ENCODE measurements around the gene PSRC1. TPM values are rescaled to one million over a fixed set of nuclear protein-coding genes. Genes with fewer than 3 reads are reported as not detected.
A peak's percentile ranks its signal among the peaks of the same experiment; 100 is the strongest.

The PSRC1 gene
- total RNA-seq, 1 donor from 2014 or later: 78.1 TPM

GRCh38 chr1:109262231-109263055 is 20.5 kb downstream of the PSRC1 start:
- H4K20me1 ChIP-seq (ENCODE audit: low read depth): peaks cover 2% of the 10 kb centered on the region
- Mint-ChIP-seq H3K4me1 (peaks cover 37% of the 10 kb centered on the region), H3K27ac (peak overlapping the region; percentile 60), H3K27me3 (ENCODE audit: insufficient read depth, low read depth) (peaks cover 8% of the 10 kb centered on the region), H3K9me3 (no peaks in the 10 kb centered on the region), H3K4me3 (no peak overlapping the region), H3K36me3 (peaks cover 20% of the 10 kb centered on the region)
- DNase-seq (ENCODE audit: low spot score): no peak
- peaks cover 23% of the 10 kb centered on the region for H3K4me1 ChIP-seq
- no peak overlapping the region for H3K4me2 ChIP-seq
- no peak overlapping the region for H3K9ac ChIP-seq
- H3K36me3 ChIP-seq: no peaks in the 10 kb centered on the region
- H3K27ac ChIP-seq: no peak overlapping the region
- peaks cover 20% of the 10 kb centered on the region for H3F3A ChIP-seq (ENCODE audit: low read depth)
- no peaks in the 10 kb centered on the region for H3K27me3 ChIP-seq
- H3K4me3 ChIP-seq: no peak overlapping the region
- no peak overlapping the region for H2AFZ ChIP-seq (replicated peaks)
- TF ChIP-seq EZH2phosphoT487 (IDR thresholded peaks at IDR 0.05) (no peak), EZH2 (IDR thresholded peaks at IDR 0.05) (no peak), CTCF (IDR thresholded peaks at IDR 0.05) (no peak)
- no peaks in the 10 kb centered on the region for H3K9me3 ChIP-seq (ENCODE audit: low read depth)
- peaks cover 7% of the 10 kb centered on the region for H3K79me2 ChIP-seq (ENCODE audit: low read depth)

GRCh38 chr1:109261578-109261977 is 21.4 kb downstream of the PSRC1 start:
- H3F3A ChIP-seq (ENCODE audit: low read depth): peaks cover 20% of the 10 kb centered on the region
- H3K4me3 Mint-ChIP-seq: peak overlapping the region; percentile 65
- no peak for DNase-seq (ENCODE audit: low spot score)
- H3K36me3 Mint-ChIP-seq: peaks cover 21% of the 10 kb centered on the region
- H3K9me3 ChIP-seq (ENCODE audit: low read depth): no peaks in the 10 kb centered on the region
- H4K20me1 ChIP-seq (ENCODE audit: low read depth): peaks cover 2% of the 10 kb centered on the region
- H3K4me3 ChIP-seq: no peak overlapping the region
- no peaks in the 10 kb centered on the region for H3K9me3 Mint-ChIP-seq
- H3K4me1 ChIP-seq: peaks cover 27% of the 10 kb centered on the region
- H3K4me2 ChIP-seq: no peak overlapping the region
- peak overlapping the region; percentile 72 for H3K27ac Mint-ChIP-seq
- H3K27ac ChIP-seq: no peak overlapping the region
- peaks cover 45% of the 10 kb centered on the region for H3K4me1 Mint-ChIP-seq
- H3K27me3 ChIP-seq: no peaks in the 10 kb centered on the region
- TF ChIP-seq CTCF (IDR thresholded peaks at IDR 0.05) (no peak), EZH2 (IDR thresholded peaks at IDR 0.05) (no peak), EZH2phosphoT487 (IDR thresholded peaks at IDR 0.05) (no peak)
- no peaks in the 10 kb centered on the region for H3K36me3 ChIP-seq
- H3K9ac ChIP-seq: no peak overlapping the region
- H2AFZ ChIP-seq (replicated peaks): no peak overlapping the region
- peaks cover 16% of the 10 kb centered on the region for H3K79me2 ChIP-seq (ENCODE audit: low read depth)
- peaks cover 7% of the 10 kb centered on the region for H3K27me3 Mint-ChIP-seq (ENCODE audit: insufficient read depth, low read depth)

- H3K4me1 ChIP-seq: peaks cover 29% of the 10 kb centered on the region
- H2AFZ ChIP-seq (replicated peaks): no peak overlapping the region
- H3K4me2 ChIP-seq: no peak overlapping the region
- H3K36me3 Mint-ChIP-seq: peaks cover 26% of the 10 kb centered on the region
- no peak for DNase-seq (ENCODE audit: low spot score)
- peaks cover 20% of the 10 kb centered on the region for H3F3A ChIP-seq (ENCODE audit: low read depth)
- no peak overlapping the region for H3K27ac ChIP-seq
- H4K20me1 ChIP-seq (ENCODE audit: low read depth): peaks cover 2% of the 10 kb centered on the region
- no peaks in the 10 kb centered on the region for H3K9me3 Mint-ChIP-seq
- no peaks in the 10 kb centered on the region for H3K36me3 ChIP-seq
- TF ChIP-seq EZH2 (IDR thresholded peaks at IDR 0.05) (no peak), CTCF (IDR thresholded peaks at IDR 0.05) (no peak), EZH2phosphoT487 (IDR thresholded peaks at IDR 0.05) (no peak)
- no peak overlapping the region for H3K9ac ChIP-seq
- no peaks in the 10 kb centered on the region for H3K27me3 ChIP-seq
- H3K27me3 Mint-ChIP-seq (ENCODE audit: insufficient read depth, low read depth): peaks cover 6% of the 10 kb centered on the region
- peaks cover 22% of the 10 kb centered on the region for H3K79me2 ChIP-seq (ENCODE audit: low read depth)
- H3K9me3 ChIP-seq (ENCODE audit: low read depth): no peaks in the 10 kb centered on the region
- H3K4me3 Mint-ChIP-seq: no peak overlapping the region
- H3K27ac Mint-ChIP-seq: peak overlapping the region; percentile 99
- H3K4me3 ChIP-seq: no peak overlapping the region
- peaks cover 51% of the 10 kb centered on the region for H3K4me1 Mint-ChIP-seq
Observed at GRCh38 chr1:109261006-109261405, 21.9 kb downstream of the PSRC1 start.

All from neural progenitor cell (in vitro differentiated cells).